H1 (cell line): Measurements from ENCODE around the gene LCLAT1. TPM values are rescaled to one million over a fixed set of nuclear protein-coding genes. Genes with fewer than 3 reads are reported as not detected.

Experiments used
- CBX8 ChIP-seq: fragments of 300-800, 300-1000 bp; sonication (generic); IDR thresholded peaks from 2 replicates; pipeline ENCODE4 v1.7.1; 2016; ENCODE audit warnings: low read depth, low read length, borderline replicate concordance
- RBBP5 ChIP-seq: IDR thresholded peaks from 2 replicates; pipeline ENCODE4 v1.7.1; 2012; ENCODE audit warnings: low read depth, mild to moderate bottlenecking, inconsistent platforms, low read length, moderate library complexity, borderline replicate concordance
- RNF2 ChIP-seq: fragments of 200-900, 300-1000 bp; sonication (generic); IDR thresholded peaks from 2 replicates; pipeline ENCODE4 v1.7.1; 2016; ENCODE audit warnings: borderline replicate concordance, low read depth, mild to moderate bottlenecking, antibody characterized with exemption, low read length; ENCODE audit not compliant: poor library complexity, severe bottlenecking; ENCODE audit errors: missing control alignments
- polyA plus RNA-seq, 7 experiments: library from polyadenylated mRNA; depleted of rRNA in 3 of 7; stranded (reverse) in 5 of 7; unstranded in 2 of 7; fragments of >200 nt in 5 of 7; fragments of 200-250 nt in 2 of 7; gene quantifications; 1 replicate in 5 of 7; 2 replicates in 1 of 7; 4 replicates in 1 of 7; pipeline versions ENCODE4 v1.2.1 to v1.2.3, GENCODE V29; 2011 to 2013; ENCODE audit warnings: missing spikeins in 2 of 7, mixed read lengths in 2 of 7
- total RNA-seq: library from RNA; stranded (reverse); fragmentation: NEBNext Ultra II Directional; extraction: Animal tissue kit (Norgen Biotek cat#: 25700); gene quantifications from 2 replicates; pipeline ENCODE4 v1.2.1, GENCODE V29; 2021

The LCLAT1 gene
- total and polyA plus RNA-seq, 2 of the 8 experiments (the other 6 are each of a cell fraction or from before 2014, with no cell fraction given) = 7.6 to 22.0 TPM

DNA sequence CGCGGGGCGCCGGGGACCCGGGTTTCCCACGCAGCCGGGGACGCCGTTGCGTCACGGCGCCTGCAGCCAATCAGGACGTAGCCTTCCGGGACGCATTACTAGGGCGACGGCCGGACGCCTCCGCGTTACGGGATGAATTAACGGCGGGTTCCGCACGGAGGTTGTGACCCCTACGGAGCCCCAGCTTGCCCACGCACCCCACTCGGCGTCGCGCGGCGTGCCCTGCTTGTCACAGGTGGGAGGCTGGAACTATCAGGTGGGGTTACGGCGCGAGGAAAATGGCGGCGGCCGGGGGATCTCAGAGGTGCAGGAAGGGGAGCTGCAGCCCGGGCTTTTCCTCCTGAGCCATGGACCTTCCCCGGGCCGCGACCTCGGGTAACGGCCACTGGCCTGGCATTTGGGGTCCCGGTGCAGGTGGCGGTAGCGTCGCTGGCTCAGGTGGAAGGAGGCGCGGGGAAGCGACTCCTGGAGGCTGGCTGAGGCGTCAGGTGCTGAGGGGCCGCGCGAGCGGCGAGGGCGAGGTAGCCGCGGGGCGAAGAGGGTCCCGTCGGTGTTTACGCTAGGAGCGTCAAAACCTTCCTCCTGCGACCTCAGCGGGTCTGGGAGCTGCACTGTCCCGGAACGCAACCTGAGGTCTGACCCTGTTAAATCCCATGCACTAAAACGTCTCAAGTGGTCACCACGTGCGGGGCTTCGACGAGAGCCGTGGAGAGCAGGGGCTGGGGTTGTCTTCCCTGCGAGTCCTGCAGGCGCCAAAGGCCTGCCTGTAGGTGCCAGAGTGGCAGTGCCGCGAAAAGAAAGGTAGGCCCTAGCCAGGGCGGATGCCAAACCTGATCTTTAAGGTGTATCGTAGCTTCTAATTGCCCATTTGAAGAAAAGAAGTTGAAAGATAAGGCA, at the start of gene LCLAT1 (continued):
- peak; percentile 76 for TF ChIP-seq RNF2
- peak; percentile 100 for TF ChIP-seq RBBP5
- TF ChIP-seq CBX8 = no peak
- TF ChIP-seq, all 59 proteins: peak for 27
